Peyer's patch (tissue), 4 donors: ENCODE measurements around the gene MAGI2.

Experiments used
- CTCF ChIP-seq, 6 experiments: fragments of 450-650 bp in 4 of 6; fragments of 200-600 bp in 2 of 6; sonication (generic) in 1 of 6; IDR thresholded peaks; one replicate each; pipeline ENCODE4 v1.5.1; 2017 to 2019; ENCODE audit warnings: antibody characterized with exemption in 6 of 6, mild to moderate bottlenecking in 3 of 6, moderate library complexity in 1 of 6
- POLR2A ChIP-seq, 2 donors: fragments of 450-650 bp; IDR thresholded peaks; one replicate each; pipeline ENCODE4 v1.5.1; 2017; ENCODE audit warnings: antibody characterized with exemption in 2 of 2, mild to moderate bottlenecking in 2 of 2, moderate library complexity in 2 of 2

GRCh38 chr7:78207269-78207668 lies 1246.2 kb downstream of the MAGI2 start:
- no peak for TF ChIP-seq CTCF (IDR thresholded peaks at IDR 0.05)
- TF ChIP-seq POLR2A (IDR thresholded peaks at IDR 0.05) = no peak
